NCI-H1930 (cell line): ENCODE results near the gene ARMC10.
"Not testable (repeated sequence)": the region's sequence is repeated elsewhere in the genome, so short reads cannot be mapped to it uniquely, and the experiment has no call there.

ENCODE experiments used
- DNase-seq, 2 experiments: peaks; one replicate each; lab custom pipeline; 2025; lab: John Stamatoyannopoulos, UW

Gene ARMC10

DNA sequence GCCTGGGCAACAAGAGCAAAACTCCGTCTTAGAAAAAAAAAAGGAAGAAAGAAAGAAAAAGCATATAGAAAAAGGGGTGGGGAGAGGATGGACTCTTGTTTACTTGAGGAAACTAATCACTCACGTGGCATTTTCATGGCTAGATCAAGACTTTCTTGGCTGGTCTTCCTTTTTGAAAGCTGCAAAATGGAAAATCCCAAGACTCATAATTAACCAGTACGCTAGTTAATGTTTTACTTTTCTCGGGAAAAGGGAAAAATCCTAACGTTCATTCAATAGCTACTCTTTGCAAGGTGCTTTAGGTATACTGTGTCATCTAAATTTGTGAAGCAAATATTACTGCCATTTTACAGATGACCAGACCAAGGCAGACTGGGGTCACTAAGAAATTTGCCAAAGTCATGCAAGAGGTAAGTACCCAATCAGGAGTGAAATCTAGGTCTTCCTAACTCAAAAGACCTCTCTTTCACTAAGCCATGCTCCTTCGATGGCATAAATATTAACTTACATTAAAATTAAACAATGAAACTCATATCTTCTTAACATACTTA is 49.6 kb downstream of the ARMC10 start:
- no peak for DNase-seq

DNA sequence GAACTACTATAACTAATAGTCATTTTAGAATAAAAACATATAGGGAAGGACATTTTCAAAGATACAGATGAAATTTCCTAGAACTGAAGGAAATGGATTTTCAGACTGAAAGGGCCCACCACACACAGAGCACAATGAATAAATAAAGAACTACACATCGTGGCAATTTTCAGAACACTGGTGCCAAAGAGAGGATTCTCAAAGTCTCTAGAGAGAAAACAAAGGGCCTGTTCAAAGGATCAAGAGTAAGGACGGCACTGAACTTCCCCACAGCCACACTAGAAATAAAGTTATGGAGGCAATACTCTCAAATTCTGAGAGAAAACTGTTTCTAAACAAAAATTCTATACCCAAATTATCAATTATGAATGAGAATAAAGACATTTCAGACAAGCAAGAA is 52.1 kb downstream of the ARMC10 start:
- no peak for DNase-seq

DNA sequence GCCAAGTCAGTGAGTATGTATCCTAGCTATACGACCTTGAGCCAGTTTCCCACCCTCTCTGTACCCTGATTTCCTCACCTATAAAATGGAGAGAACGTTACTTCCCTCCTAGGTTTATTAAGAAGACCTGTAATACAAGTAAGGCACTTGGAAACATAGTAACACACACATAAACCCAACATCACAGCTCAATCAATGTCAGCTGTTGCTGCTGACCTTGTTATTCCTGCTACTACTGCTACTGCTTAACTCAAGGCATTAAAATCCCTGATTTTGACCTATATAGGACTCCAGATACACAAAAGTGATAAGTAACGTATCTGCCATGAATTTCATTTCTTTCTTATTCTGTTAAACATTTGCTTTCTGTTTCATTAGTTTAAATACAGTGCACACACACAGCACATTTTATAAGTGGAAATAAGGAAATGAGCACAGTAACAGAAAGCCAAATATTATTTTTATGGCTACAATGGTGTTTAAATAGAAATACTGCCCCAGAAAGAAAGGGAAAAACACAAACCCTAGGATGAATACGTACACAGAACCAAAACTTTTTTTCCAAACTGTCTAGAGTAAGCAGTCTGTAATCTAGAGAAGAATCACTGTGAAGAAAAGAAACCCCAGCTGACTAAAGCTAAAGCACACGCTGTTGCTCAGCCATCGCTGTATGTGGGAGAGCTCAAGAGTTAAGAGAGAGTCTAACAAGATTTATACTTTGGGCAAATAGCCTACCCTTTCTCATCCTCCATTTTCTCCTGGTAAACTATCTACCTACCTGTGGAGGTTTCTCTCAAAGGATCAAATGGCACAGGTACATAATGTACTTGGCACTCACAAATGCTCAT is 55.0 kb downstream of the ARMC10 start:
- no peak for DNase-seq

DNA sequence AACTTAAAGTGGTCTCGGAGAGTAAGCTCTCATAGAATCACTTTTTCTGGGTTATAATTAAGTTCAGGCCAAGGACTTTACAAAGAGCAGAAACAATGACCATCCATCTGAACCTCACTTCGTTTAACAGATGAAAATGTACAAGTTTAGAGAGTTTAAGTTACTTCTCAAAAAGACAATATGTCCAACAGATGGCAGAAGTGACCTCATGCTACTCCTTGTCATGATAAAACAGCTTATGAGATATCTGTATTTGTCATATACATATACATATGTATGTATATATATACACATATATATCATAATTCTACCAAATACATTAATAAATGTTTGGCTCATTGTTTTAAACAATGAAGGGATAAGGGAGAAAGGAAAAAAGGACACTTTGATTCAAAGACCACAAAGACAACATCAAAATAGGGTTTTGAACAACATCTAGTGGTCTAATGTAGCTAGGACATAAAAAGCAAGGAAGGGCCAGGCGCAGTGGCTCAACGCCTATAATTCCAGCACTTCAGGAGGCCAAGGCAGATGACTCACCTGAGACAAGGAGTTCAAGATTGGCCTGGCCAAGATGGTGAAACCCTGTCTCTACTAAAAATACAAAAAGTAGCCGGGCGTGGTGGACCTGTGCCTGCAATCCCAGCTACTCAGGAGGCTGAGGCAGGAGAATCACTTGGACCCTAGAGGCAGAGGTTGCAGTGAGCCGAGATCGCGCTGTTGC is 56.1 kb downstream of the ARMC10 start:
- no peak for DNase-seq

DNA sequence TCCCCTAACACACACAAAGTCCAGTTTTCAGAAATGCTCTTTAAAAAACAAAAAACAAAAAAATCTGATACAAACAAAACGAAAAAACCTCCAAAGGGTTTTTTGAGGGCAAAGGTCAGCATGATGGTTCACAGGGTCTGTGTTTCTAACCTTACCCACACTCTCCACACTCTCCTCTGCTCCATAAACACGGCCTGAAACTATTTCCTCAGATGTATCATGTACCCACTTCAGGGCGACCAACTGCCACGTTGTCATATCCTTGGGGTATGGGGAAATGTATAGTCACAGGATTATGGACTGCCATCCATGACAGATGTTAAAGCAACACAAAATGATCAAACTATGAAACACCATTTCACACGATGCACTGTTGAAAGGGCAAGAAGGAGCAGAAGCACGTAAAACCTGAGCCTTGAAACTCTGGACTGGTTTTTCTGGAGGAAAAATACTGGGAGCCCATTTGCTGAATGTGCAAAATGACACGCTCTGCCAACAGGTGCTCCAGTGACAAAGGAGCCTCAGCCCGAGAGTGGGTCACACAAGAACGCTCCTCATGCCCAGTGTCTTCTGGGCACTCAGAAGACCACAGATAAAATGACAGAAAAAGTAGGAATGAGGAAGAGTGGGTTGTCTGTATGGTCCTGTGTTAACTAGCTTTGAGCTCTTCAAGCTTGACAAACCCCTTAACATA is 58.2 kb downstream of the ARMC10 start:
- no peak for DNase-seq

DNA sequence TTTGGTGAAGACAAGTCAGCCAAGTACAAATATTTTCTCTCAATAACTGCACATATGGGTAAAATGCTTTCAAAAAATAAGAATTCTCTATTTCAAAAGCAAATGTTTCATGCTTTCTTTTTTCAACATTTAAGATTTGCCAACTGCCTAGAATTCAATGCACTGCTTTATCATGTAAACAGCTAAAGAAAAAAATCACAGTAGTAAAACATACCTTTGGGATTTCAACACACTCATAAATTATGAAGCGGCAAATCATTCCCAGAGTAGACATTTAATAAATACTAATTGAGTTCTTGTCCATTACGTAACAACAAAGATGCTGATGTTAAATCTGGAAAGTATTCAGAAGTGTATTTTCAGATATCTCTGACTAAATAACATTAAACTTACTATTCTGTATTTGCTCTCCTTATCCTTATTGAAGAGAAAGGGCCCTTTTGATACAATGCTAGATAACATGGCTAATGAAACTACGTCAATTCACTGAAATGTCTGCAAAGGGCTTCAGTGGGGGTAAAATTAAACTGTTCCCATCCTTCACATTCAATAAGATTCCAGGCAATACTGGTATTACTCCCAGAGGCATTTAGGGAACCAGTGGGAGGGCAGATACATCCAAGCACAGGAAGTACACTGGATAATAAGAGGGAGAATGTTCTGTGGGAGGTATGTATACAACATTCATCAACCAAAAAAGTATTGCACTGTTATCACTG is 60.1 kb downstream of the ARMC10 start:
- no peak for DNase-seq

DNA sequence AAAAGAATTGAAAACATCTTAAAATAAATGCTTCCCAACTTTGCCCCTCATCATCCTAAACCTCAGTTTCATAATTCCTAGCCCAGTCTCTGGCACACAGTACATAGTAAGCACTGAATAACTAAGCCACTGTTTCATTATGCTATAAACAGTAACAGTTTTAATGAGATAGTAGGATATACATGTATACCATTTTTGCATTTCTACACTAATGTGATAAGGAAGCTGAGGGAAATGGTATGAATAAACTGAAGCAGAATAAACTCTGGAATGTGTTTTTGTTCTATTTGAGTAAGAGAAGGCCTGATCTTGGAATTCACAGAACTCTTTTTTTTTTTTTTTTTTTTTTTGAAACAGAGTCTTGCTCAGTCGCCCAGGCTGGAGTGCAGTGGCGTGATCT is 65.1 kb downstream of the ARMC10 start:
- DNase-seq: no peak

DNA sequence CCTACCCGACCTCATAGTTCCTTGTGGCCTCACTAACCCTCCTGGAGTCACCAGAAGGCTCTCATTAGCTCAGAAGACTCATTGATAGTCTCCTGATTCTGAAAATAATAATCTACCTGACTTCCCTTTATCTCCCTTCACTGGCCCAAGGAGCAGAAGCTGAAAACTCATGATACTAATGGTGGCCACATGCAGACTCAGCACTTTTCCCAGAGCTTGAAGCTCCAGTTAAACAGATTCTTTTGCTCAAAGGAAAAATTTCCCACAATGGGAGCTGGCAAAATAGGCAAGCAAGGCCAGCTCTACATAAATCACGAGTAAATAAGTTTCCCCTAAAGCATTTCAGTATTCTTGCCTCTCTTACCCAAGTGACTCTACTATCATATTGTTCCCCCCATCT is 65.7 kb downstream of the ARMC10 start:
- no peak for DNase-seq

DNA sequence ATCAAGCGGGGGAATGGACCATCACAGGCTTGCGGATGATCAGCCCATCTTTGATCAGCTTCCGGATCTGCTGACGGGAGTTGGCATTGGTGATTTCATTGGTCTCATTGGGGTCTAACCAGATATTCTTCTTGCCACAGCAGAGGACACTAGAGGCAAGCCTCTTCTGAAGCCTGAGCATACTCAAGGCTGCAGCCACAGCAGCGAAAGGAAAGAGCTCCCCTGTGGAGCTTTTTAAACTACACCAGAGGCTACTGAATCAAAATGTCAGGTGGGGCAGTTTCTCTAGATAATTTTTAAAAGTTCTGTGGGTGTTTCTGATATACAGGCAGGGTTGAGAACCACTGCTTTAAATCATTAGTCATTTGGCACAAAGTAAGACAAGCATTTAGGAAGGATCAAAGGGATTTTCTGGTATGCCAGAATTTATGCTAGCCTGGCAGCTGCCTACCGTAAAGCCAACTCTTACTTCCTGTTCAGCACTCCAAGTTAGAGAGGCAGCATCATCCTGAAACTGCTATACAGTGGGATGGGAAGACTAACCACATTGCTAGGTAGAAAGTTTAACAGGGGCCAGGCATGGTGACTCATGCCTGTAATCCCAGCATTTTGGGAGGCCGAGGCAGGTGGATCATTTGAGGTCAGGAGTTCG is 66.9 kb downstream of the ARMC10 start:
- no peak for DNase-seq

DNA sequence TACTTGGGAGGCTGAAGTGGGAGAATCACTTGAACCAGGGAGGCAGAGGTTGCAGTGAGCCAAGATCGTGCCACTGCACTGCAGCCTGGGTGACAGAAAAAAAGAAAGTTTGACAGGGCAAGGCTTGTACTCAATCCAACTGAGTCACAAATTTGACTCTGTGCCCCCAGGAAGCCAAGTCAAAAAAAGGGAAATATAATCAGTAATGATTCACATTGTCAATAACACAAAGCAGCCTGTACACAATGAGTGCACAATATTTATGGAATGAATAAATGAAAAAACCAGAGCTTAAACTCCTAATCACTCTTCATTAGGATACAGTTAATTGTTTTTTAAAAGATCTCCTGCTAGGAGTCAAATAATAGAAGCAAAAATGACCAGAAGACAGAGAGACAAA is 67.6 kb downstream of the ARMC10 start:
- no peak for DNase-seq

DNA sequence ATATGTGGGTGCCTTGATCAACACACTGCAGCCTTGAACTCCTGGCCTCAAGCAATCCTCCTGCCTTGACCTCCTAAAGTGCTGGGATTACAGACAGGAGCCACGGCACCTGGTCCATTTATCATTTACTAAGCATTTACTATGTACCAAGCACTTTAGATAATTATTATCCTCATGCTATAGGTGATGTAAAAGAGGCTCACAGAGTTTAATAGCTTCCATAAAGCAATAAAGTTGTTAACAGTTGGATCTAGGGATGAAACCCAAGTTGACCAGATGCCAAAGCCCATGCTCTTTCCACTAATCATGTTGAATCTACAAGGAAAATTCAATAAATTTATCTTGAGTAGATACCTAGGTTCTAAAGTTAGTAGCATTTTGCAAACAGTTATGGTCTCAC is 68.9 kb downstream of the ARMC10 start:
- DNase-seq: no peak

DNA sequence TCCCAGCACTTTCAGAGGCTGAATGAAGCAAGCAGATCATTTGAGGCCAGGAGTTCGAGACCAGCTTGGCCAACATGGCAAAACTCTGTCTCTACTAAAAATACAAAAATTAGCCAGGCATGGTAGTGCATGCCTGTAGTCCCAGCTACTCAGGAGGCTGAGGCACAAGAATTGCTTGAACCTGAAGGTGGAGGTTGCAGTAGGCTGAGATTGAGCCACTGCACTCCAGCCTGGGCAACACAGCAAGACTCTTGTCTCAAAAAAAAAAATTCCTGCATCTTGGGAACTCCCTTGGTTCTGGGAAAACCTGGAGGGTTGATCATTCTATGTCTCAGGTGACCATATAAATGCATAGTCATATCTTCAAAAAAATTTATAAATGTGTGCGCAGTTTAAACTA is 69.8 kb downstream of the ARMC10 start:
- DNase-seq: not testable (repeated sequence)

DNA sequence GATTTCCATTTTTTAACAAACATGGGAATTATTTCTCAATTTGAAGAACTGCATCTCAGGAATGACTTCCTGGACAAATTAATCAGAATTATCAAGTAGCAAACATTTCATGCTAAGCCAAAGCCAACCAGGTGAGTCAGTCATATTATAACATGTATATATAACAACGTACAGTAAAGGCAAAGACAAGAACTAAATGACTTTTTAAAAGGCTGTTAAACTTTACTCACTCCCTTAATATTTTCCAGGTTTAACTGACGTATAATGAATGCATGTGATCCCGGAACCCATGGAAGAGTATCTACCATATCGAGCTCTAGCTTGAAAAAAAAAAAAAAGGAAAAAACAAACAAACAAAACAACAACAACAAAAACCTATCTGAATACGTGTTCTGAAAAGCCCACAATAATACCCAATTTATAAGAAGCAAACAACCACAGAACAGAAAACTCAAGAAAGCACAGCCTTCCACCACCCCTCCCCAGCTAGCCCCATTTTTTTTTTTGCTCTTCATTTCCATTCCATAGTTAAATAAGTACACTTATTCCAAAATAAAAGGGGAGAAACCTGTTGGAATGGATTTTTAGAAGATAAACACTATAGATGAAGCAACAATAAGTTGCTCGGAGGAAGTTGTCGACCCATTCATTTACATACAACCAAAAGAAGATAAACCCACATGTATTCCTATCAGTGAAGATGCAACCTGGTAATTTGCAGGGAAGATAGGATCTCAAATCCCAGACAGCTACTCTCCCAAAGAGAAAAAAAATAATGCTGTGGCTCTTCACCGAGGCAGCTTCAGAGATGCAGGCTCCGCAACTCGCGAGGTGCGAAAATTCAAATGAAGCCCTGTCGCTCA is 73.4 kb downstream of the ARMC10 start:
- no peak for DNase-seq
